IMR-90 (cell line): ENCODE measurements around the gene FMO5. TPM values are rescaled to one million over a fixed set of nuclear protein-coding genes. Genes with fewer than 3 reads are reported as not detected.

ENCODE experiments used
- ATAC-seq: fragments of 200-7000 bp; cut with Tn5 transposase; 2 replicates; pipeline ENCODE4 v1.9.1; 2020; ENCODE audit warnings: low read depth, mild to moderate bottlenecking, moderate library complexity
- BruUV-seq: library from RNA; stranded (reverse); fragments of 400-500 nt; replicated peaks from 2 replicates; lab custom pipeline; 2021; lab: Mats Ljungman, UMichigan
- CTCF ChIA-PET: fragments of 300-600 bp; formaldehyde crosslinking; extraction: SDS; loops from one replicate; lab custom pipeline; 2021; ENCODE audit warnings: antibody characterized with exemption; lab: Yijun Ruan, JAX
- POLR2A ChIA-PET: fragments of 300-600 bp; sonication (Branson Sonifier 250); formaldehyde crosslinking; loops from one replicate; lab custom pipeline; 2022; ENCODE audit warnings: antibody characterized with exemption; ENCODE audit not compliant: unreplicated experiment; lab: Charles Lee
- DNase-seq: peaks from one replicate; pipeline ENCODE4 v3.0.0; 2013
- H2AFZ ChIP-seq: replicated peaks from 2 replicates; pipeline ENCODE3; 2013; ENCODE audit warnings: low read length, mild to moderate bottlenecking; ENCODE audit not compliant: poor library complexity
- H2AK5ac ChIP-seq: 2 replicates; pipeline ENCODE4 v1.6.1; 2013; ENCODE audit warnings: low read depth, low read length, inconsistent platforms
- H2AK9ac ChIP-seq: replicated peaks from 2 replicates; pipeline ENCODE3; 2013; ENCODE audit warnings: mild to moderate bottlenecking, low read depth, low read length, moderate library complexity; ENCODE audit not compliant: poor library complexity
- H2BK120ac ChIP-seq: 2 replicates; pipeline ENCODE4 v1.6.1; 2013; ENCODE audit warnings: low read depth, low read length, inconsistent platforms
- H2BK15ac ChIP-seq: 3 replicates; pipeline ENCODE4 v1.6.1; 2013; ENCODE audit warnings: low read depth, low read length, inconsistent platforms
- H2BK20ac ChIP-seq: 2 replicates; pipeline ENCODE4 v1.6.1; 2013; ENCODE audit warnings: low read depth, mild to moderate bottlenecking, inconsistent platforms, low read length, moderate library complexity
- H2BK5ac ChIP-seq: 2 replicates; pipeline ENCODE4 v1.6.1; 2013; ENCODE audit warnings: mild to moderate bottlenecking, low read depth, low read length, inconsistent platforms; ENCODE audit not compliant: poor library complexity, severe bottlenecking
- H3K14ac ChIP-seq: replicated peaks from 2 replicates; pipeline ENCODE4 v1.6.1; 2013; ENCODE audit warnings: low read depth, low read length, inconsistent platforms
- H3K18ac ChIP-seq: 2 replicates; pipeline ENCODE4 v1.6.1; 2013; ENCODE audit warnings: low read depth, low read length, control low read depth
- H3K23ac ChIP-seq: 2 replicates; pipeline ENCODE4 v1.6.1; 2013; ENCODE audit warnings: low read depth, low read length, inconsistent platforms
- H3K27ac ChIP-seq: 2 replicates; pipeline ENCODE4 v1.5.1; 2013; ENCODE audit warnings: mild to moderate bottlenecking, control low read depth, low read length; ENCODE audit not compliant: insufficient read depth
- H3K27me3 ChIP-seq: 2 replicates; pipeline ENCODE4 v1.6.1; 2013; ENCODE audit warnings: low read length; ENCODE audit not compliant: control insufficient read depth, insufficient read depth
- H3K36me3 ChIP-seq: 2 replicates; pipeline ENCODE4 v1.6.1; 2013; ENCODE audit warnings: low read length, mixed read lengths; ENCODE audit not compliant: control insufficient read depth, insufficient read depth
- H3K4ac ChIP-seq: 2 replicates; pipeline ENCODE4 v1.6.1; 2013; ENCODE audit warnings: low read depth, low read length, inconsistent platforms
- H3K4me1 ChIP-seq: 2 replicates; pipeline ENCODE4 v1.6.1; 2013; ENCODE audit warnings: low read length, mixed read lengths; ENCODE audit not compliant: control insufficient read depth, insufficient read depth
- H3K4me2 ChIP-seq: 2 replicates; pipeline ENCODE4 v1.6.1; 2013; ENCODE audit warnings: low read depth, mild to moderate bottlenecking, control low read depth, low read length, moderate library complexity
- H3K4me3 ChIP-seq: 2 replicates; pipeline ENCODE4 v1.5.1; 2013; ENCODE audit warnings: low read depth, mild to moderate bottlenecking, control low read depth, low read length, moderate library complexity; ENCODE audit not compliant: insufficient read depth
- H3K56ac ChIP-seq: 2 replicates; pipeline ENCODE4 v1.6.1; 2013; ENCODE audit warnings: low read length, inconsistent platforms; ENCODE audit not compliant: insufficient read depth; ENCODE audit errors: extremely low read depth
- H3K79me1 ChIP-seq, 2 experiments: 2 replicates each; pipeline ENCODE4 v1.6.1; 2013; ENCODE audit warnings: low read length in 2 of 2, inconsistent platforms in 1 of 2, low read depth in 1 of 2
- H3K9ac ChIP-seq: 2 replicates; pipeline ENCODE4 v1.6.1; 2013; ENCODE audit warnings: low read depth, low read length, control low read depth
- H3K9me1 ChIP-seq: 2 replicates; pipeline ENCODE4 v1.6.1; 2013; ENCODE audit warnings: low read length, inconsistent platforms; ENCODE audit not compliant: insufficient read depth
- H3K9me3 ChIP-seq: 2 replicates; pipeline ENCODE4 v1.6.1; 2013; ENCODE audit warnings: low read length; ENCODE audit not compliant: control insufficient read depth, insufficient read depth
- H4K20me1 ChIP-seq: 2 replicates; pipeline ENCODE4 v1.6.1; 2013; ENCODE audit warnings: low read length, inconsistent platforms; ENCODE audit not compliant: insufficient read depth
- H4K5ac ChIP-seq: 2 replicates; pipeline ENCODE4 v1.6.1; 2013; ENCODE audit warnings: mild to moderate bottlenecking, low read depth, low read length, control low read depth
- H4K8ac ChIP-seq, 2 experiments: 2 replicates each; pipeline ENCODE4 v1.6.1; 2013; ENCODE audit warnings: low read depth in 2 of 2, low read length in 2 of 2, control low read depth in 1 of 2, inconsistent platforms in 1 of 2
- H4K91ac ChIP-seq: 2 replicates; pipeline ENCODE4 v1.6.1; 2013; ENCODE audit warnings: low read depth, low read length, inconsistent platforms; ENCODE audit not compliant: insufficient read depth
- BHLHE40 ChIP-seq: fragments of 150-350 bp; IDR thresholded peaks from 2 replicates; pipeline ENCODE4 v1.6.1; 2016; ENCODE audit warnings: mild to moderate bottlenecking, low read depth, low read length
- CEBPB ChIP-seq: IDR thresholded peaks from 2 replicates; pipeline ENCODE4 v1.6.1; 2012; ENCODE audit warnings: low read depth, low read length, improper control_type of control experiment
- CHD1 ChIP-seq: IDR thresholded peaks from 2 replicates; pipeline ENCODE4 v1.6.1; 2012; ENCODE audit warnings: low read depth, low read length, improper control_type of control experiment
- CTCF ChIP-seq: conservative IDR thresholded peaks from 2 replicates; pipeline ENCODE4 v1.5.1; 2012; ENCODE audit warnings: mild to moderate bottlenecking, low read depth, low read length, improper control_type of control experiment
- ELK1 ChIP-seq: fragments of 150-350 bp; IDR thresholded peaks from 2 replicates; pipeline ENCODE4 v1.6.1; 2016; ENCODE audit warnings: low read depth, mild to moderate bottlenecking, low read length, moderate library complexity, borderline replicate concordance
- MAFK ChIP-seq: IDR thresholded peaks from 2 replicates; pipeline ENCODE4 v1.6.1; 2012; ENCODE audit warnings: low read depth, low read length, improper control_type of control experiment
- MAZ ChIP-seq: IDR thresholded peaks from 2 replicates; pipeline ENCODE4 v1.6.1; 2012; ENCODE audit warnings: low read depth, mild to moderate bottlenecking, low read length, improper control_type of control experiment, moderate library complexity, borderline replicate concordance
- MXI1 ChIP-seq: IDR thresholded peaks from 2 replicates; pipeline ENCODE4 v1.6.1; 2012; ENCODE audit warnings: low read depth, mild to moderate bottlenecking, low read length, moderate library complexity, borderline replicate concordance
- NFE2L2 ChIP-seq: fragments of 150-350 bp; IDR thresholded peaks from 2 replicates; pipeline ENCODE4 v1.6.1; 2016; ENCODE audit warnings: low read depth, mild to moderate bottlenecking, low read length
- POLR2A ChIP-seq: IDR thresholded peaks from 2 replicates; pipeline ENCODE4 v1.6.1; 2012; ENCODE audit warnings: mild to moderate bottlenecking, low read depth, low read length
- RCOR1 ChIP-seq: IDR thresholded peaks from 2 replicates; pipeline ENCODE4 v1.6.1; 2012; ENCODE audit warnings: mild to moderate bottlenecking, low read length, improper control_type of control experiment; ENCODE audit not compliant: insufficient replicate concordance
- RFX5 ChIP-seq: IDR thresholded peaks from 2 replicates; pipeline ENCODE4 v1.8.0; 2012; ENCODE audit warnings: low read depth, mild to moderate bottlenecking, low read length, moderate library complexity
- SMC3 ChIP-seq: fragments of 150-350 bp; IDR thresholded peaks from 2 replicates; pipeline ENCODE4 v1.6.1; 2016; ENCODE audit warnings: low read depth, mild to moderate bottlenecking, antibody characterized with exemption, low read length, moderate library complexity
- USF2 ChIP-seq: fragments of 150-350 bp; IDR thresholded peaks from 2 replicates; pipeline ENCODE4 v1.6.1; 2017; ENCODE audit warnings: mild to moderate bottlenecking, antibody characterized with exemption, low read length, low read depth
- dilution Hi-C: fragments of 300-500 bp; cut with HindIII; formaldehyde crosslinking; loops from one replicate; pipeline ENCODE4 v1.14.3; 2018; ENCODE audit warnings: low sequenced_read_pairs; ENCODE audit not compliant: unreplicated experiment
- in situ Hi-C: fragments of 300-500 bp; cut with MboI; formaldehyde crosslinking; loops from 3 replicates; pipeline ENCODE4 v1.14.3; 2019; ENCODE audit warnings: low sequenced_read_pairs, inconsistent platforms, mixed read lengths
- intact Hi-C: fragments of 100-400 bp; cut with micrococcal nuclease; formaldehyde crosslinking; loops from 2 replicates; pipeline ENCODE4 v1.10.0; 2022
- polyA plus RNA-seq, 3 experiments: library from polyadenylated mRNA; depleted of rRNA; stranded (reverse); fragments of >200 nt; gene quantifications; 2 replicates each; pipeline ENCODE4 v1.2.3, GENCODE V29; 2012; ENCODE audit warnings: low replicate concordance in 1 of 3
- total RNA-seq: library from RNA; depleted of rRNA; stranded (reverse); fragments of >200 nt; gene quantifications from 2 replicates; pipeline ENCODE4 v1.2.3, GENCODE V29; 2012

The FMO5 gene
- total and polyA plus RNA-seq, 2 of the 4 experiments (the other 2 are of a cell fraction) = 0.36 to 0.51 TPM

- no peak overlapping the region for H4K5ac ChIP-seq
- no peak overlapping the region for H2AK5ac ChIP-seq
- no peak overlapping the region for H2BK20ac ChIP-seq
- no peak for ATAC-seq
- no peaks in the 10 kb centered on the region for H3K4me1 ChIP-seq
- no peaks in the 10 kb centered on the region for H3K27me3 ChIP-seq
- H3K9ac ChIP-seq = no peak overlapping the region
- no peak overlapping the region for H3K4me3 ChIP-seq
- no peaks in the 10 kb centered on the region for H3K9me3 ChIP-seq
- H3K79me1 ChIP-seq = no peaks in the 10 kb centered on the region
- in situ Hi-C loops = no loop called here
- no peaks in the 10 kb centered on the region for H3K36me3 ChIP-seq
- no peak overlapping the region for H3K4me2 ChIP-seq
- no peak overlapping the region for H3K27ac ChIP-seq
- no peak overlapping the region for H4K91ac ChIP-seq
- H2AFZ ChIP-seq = no peak overlapping the region
- no peak overlapping the region for H3K23ac ChIP-seq
- no peak overlapping the region for H3K56ac ChIP-seq
- H3K14ac ChIP-seq = no peak overlapping the region
- no peak overlapping the region for H3K18ac ChIP-seq
- intact Hi-C loops = no loop called here
- CTCF ChIA-PET = no interaction called here
- DNase-seq = no peak
- POLR2A ChIA-PET = no interaction called here
- H2BK15ac ChIP-seq = no peak overlapping the region
- dilution Hi-C loops = no loop called here
- H2AK9ac ChIP-seq = no peak overlapping the region
- H2BK5ac ChIP-seq = no peak overlapping the region
- no peak overlapping the region for H4K8ac ChIP-seq
- H4K20me1 ChIP-seq = no peaks in the 10 kb centered on the region
- H3K4ac ChIP-seq = no peak overlapping the region
- H2BK120ac ChIP-seq = no peak overlapping the region
- no peak for TF ChIP-seq POLR2A
- no peak for TF ChIP-seq MAFK
- no peak for TF ChIP-seq CEBPB
- TF ChIP-seq NFE2L2 = no peak
- no peak for TF ChIP-seq SMC3
- no peak for TF ChIP-seq CTCF
- no peak for TF ChIP-seq MAZ
- TF ChIP-seq ELK1 = no peak
- TF ChIP-seq BHLHE40 = no peak
- no peak for TF ChIP-seq USF2
- no peak for TF ChIP-seq RFX5
- TF ChIP-seq MXI1 = no peak
- TF ChIP-seq RCOR1 = no peak
- no peak for TF ChIP-seq CHD1
- no TSS peak for BruUV-seq
- H3K9me1 ChIP-seq = no peaks in the 10 kb centered on the region; the same call in 1 of the 2 replicates
These were observed 11.9 kb downstream of the FMO5 start for GRCh38 chr1:147213271-147213670.
